Right lung (tissue), 5 donors: Measurements from ENCODE around the gene RNF167. TPM values are rescaled to one million over a fixed set of nuclear protein-coding genes. Genes with fewer than 3 reads are reported as not detected.

Source experiments
- DNase-seq, 2 donors: peaks; one replicate each; pipeline ENCODE4 v3.0.0-alpha.2; 2013
- polyA plus RNA-seq, 5 donors: library from polyadenylated mRNA; unstranded; fragments of 120-200 nt; gene quantifications; one replicate each; pipeline versions ENCODE4 v1.2.1 to v1.2.3, GENCODE V29; 2013; ENCODE audit warnings: inconsistent platforms in 1 of 5, low replicate concordance in 1 of 5; ENCODE audit not compliant: insufficient read length in 5 of 5, insufficient read depth in 1 of 5

The RNF167 gene
- polyA plus RNA-seq, 5 donors: 105 to 134 (median 122) TPM

DNA sequence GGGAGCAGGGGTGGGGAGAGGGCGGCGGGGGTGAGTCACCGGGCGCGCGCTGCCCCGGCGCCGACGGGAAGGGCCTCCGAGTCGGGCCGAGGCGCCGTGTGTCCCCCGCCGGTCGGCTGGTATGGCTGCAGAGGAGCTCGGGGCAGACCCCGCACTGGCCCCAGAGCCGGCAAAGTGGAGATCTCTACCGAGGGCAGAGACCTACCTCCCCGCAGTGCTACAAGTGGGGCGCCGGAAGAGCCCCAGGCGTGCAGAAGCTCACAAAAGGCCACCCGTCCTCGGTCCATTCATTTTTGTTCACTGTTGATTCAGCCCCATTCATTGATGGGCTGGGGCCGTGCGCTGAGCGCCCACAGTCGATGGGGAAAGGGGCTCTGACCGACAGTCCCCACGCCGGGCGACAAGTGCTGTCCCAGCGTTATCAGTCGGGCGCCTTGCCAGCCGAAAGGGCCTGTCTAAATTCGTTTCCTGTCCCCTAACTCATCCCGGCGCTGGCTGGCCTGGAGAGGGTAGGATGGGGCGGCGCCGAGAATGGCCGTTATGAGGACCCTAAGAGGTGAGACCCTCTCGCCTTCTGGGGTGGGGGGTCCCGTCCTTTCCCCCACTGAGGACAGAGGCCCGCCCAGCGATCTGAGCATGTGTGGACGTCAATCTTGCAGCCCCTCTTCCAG, 10.1 kb downstream of the RNF167 start:
- DNase-seq: peak; percentile 33 to 45

DNA sequence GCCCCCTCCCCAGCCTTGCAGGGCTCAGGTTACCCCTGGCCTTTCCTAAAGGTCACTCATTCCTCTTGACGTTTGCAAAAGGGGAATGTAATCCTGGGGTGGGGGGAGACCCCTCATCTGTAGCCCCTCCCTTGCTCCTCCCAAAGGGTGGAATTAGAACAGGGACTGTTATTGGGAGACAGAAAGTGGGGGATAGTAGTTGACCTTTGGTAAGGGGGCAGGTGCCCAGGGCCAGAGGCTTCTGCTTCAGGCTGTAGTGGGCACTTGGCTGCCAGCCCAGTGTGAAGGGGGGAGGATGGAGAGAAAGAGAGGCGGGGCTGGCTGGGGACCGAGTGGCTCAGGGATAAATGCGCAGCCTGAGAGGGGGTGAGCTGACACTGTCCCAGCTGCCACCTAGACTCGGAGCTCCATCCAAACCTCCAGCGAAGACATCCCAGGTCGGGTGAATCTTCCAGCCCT, 10.7 kb downstream of the RNF167 start, which contains the start of gene ENO3:
Gene ENO3, plus strand, starts transcription at position 374 of the 459 bp plus-strand sequence. CDS start 711 bp downstream, outside the sequence.
- no peak for DNase-seq

DNA sequence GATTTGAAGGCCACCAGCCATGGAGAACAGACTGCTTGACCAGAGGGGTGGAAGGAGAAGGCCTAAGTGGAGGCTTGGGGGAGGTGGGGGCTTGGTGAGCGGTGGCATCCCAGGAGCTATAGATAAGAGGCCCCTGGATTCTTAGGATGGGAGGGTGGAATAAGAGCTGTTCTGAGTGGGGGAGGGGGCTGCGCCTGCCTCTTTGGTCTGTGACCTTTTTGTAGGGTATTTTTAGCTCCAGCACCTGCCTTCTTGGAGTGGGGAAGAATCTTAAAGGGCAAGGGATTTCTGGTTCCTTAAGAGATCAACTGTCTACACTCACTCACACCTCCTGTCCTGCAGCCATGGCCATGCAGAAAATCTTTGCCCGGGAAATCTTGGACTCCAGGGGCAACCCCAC, 11.4 kb downstream of the RNF167 start:
- no peak for DNase-seq

GRCh38 chr17:4953451-4953961, 13.4 kb downstream of the RNF167 start:
- DNase-seq: no peak

DNA sequence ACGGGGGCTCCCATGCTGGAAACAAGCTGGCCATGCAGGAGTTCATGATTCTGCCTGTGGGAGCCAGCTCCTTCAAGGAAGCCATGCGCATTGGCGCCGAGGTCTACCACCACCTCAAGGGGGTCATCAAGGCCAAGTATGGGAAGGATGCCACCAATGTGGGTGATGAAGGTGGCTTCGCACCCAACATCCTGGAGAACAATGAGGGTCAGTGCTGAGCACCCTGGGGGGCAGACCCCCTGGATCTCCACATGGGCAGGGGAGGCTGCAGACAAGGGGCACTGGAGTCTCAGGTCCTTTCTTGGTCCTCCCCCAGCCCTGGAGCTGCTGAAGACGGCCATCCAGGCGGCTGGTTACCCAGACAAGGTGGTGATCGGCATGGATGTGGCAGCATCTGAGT, 15.0 kb downstream of the RNF167 start:
- DNase-seq: no peak

- DNase-seq: no peak
These were observed 16.5 kb downstream of the RNF167 start for GRCh38 chr17:4956493-4957061.

- DNase-seq: no peak
These were observed 18.0 kb downstream of the RNF167 start for GRCh38 chr17:4958102-4958501.

- no peak for DNase-seq
These were observed 19.3 kb downstream of the RNF167 start for GRCh38 chr17:4959261-4959965.

- DNase-seq: no peak
These were observed 20.3 kb downstream of the RNF167 start for GRCh38 chr17:4960279-4960922.

DNA sequence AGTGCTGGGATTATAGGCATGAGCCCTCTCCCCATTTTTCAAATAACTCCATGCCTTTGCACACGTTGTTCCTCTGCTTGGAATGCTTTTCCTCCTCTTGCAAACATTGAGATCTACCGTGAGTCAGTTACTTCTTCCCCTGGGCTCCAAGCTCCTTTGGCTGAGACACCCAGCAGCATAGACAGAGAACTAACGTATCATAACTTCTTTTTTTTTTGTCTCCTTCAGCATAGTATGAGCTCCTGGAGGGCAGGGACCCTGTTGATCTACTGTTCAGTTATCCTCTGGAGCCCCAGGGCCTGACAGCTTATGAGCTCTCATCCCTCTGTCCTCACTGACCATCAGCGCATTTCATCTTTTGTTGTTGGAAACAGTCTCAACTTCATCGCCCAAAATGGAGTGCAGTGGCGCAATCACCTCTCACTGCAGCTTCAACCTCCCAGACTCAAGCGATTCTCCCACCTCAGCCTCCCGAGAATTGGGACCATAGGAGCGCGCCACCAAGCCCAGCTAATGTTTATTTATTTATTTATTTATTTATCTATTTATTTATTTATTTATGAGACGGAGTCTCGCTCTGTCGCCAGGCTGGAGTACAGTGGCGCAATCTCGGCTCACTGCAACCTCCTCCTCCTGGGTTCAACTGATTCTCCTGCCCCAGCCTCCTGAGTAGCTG, 25.4 kb downstream of the RNF167 start:
- no peak for DNase-seq

GRCh38 chr17:4966844-4967538, 26.9 kb downstream of the RNF167 start:
- DNase-seq: peak; percentile 99

GRCh38 chr17:4967539-4968485, 27.7 kb downstream of the RNF167 start, which contains the start of gene SPAG7:
Gene SPAG7, minus strand, starts transcription at chr17:4967817. Its CDS starts 13 bp downstream, at chr17:4967804.
- DNase-seq: peak; percentile 100

GRCh38 chr17:4968486-4969046, 28.5 kb downstream of the RNF167 start:
- no peak for DNase-seq

DNA sequence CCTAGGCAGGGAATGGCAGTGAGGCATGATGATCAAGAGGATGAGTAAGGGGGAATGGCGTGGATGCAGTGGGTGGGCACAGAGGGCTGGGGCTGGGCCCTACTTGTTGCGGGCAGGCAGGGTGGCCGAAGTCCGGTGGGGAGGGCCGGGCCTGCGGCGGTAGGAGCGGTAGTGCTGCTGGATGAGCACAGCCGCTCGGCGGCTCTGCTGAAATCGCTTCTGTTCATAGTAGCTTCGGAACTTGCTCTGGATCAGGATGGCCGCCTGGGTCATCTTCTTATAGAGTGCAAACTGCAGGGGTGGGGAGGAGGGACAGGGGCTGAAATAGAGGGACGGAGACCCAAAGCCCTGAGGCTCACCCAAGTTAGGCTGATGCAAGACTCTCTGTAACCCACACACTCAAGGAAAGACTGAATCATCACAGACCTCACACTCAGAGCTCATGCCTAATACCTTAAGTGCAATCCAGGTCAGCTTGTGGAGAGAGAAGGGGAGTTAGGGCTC, 29.0 kb downstream of the RNF167 start:
- no peak for DNase-seq

- DNase-seq: no peak
These were observed 29.6 kb downstream of the RNF167 start for GRCh38 chr17:4969551-4970173.

GRCh38 chr17:4970273-4970672, 30.2 kb downstream of the RNF167 start:
- no peak for DNase-seq

DNA sequence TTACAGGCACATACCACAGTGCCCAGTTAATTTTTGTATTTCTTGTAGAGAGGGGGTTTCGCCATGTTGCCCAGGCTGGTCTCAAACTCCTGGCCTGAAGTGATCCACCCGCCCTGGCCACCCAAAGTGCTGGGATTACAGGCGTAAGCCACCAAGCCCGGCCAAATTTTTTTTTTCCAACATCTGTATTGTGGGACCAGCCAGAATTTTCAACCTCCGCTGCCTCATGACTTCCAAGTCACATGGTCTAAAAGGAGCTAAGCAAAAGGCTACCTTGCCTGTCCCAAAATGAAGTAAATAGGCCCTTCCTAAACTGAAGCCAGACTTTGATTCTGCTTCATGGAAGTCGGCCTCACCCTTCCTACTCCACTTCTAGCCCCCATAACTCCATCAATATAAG, 31.8 kb downstream of the RNF167 start:
- DNase-seq: no peak

DNA sequence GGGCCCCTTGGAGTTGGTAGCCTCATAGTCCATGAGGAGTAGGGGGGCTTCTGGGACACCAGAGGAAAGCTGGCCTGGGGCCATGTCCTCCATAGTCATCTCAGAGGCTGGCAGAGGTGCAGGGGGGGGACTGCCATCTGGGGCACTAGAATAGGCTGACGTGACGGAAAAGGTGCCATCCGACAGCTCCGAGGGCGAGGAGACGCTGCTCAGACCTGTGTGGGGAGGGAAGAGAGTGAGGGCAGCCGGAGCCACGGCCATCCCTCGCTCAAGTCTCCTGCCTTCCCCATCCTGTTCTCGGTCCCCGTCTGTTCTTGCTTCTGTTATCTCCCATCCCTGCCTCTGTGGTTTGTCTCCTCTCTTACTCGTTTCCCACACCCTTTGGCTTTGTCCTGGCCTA, 32.3 kb downstream of the RNF167 start:
- DNase-seq: no peak

- no peak for DNase-seq
These were observed 32.7 kb downstream of the RNF167 start for GRCh38 chr17:4972752-4973151.
